ENCODE results near the gene CCDC102A. TPM values are rescaled to one million over a fixed set of nuclear protein-coding genes. Genes with fewer than 3 reads are reported as not detected.
"Not testable (repeated sequence)": the region's sequence is repeated elsewhere in the genome, so short reads cannot be mapped to it uniquely, and the experiment has no call there.

The CCDC102A gene
- total RNA-seq = 0.82 TPM

GRCh38 chr16:57536306-57537193 lies at the start of gene CCDC102A:
TSS of gene CCDC102A (minus strand) at chr16:57536571. CDS start at chr16:57529177, 7,394 bp downstream.
- DNase-seq (ENCODE audit: low spot score in 2 of 2) (no peak), FAIRE-seq (no peak)

- DNase-seq (ENCODE audit: low spot score in 2 of 2) (no peak), FAIRE-seq (no peak)
These were observed 48.8 kb upstream of the CCDC102A start for GRCh38 chr16:57585051-57585687.

- FAIRE-seq = no peak
- no peak for DNase-seq (ENCODE audit: low spot score in 2 of 2)
These were observed 42.9 kb upstream of the CCDC102A start for GRCh38 chr16:57579361-57579665.

- FAIRE-seq (no peak), DNase-seq (ENCODE audit: low spot score in 2 of 2) (no peak)
These were observed 42.4 kb upstream of the CCDC102A start for GRCh38 chr16:57578521-57579360.

- no peak for DNase-seq (ENCODE audit: low spot score in 2 of 2)
- FAIRE-seq = no peak
These were observed 41.4 kb upstream of the CCDC102A start for GRCh38 chr16:57577691-57578224.

DNA sequence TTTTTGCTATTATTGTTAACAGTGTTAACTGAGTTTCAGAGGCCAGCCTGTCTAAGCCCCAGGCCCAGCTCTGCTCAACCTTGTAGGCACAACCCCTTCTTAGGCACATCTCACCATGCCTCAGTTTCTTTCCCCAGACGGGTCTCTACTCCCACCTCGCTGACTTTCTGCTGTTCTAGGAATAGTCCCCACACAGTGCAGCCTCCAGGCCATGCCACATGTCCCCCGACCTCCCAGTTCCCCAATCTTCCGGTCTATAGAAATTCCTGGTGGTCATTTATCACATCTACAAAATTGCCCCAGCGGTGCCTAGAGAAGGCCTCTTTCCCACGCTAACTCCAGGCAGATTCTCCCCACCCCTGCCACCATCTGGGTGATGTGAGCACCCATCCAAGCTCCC lies 40.8 kb upstream of the CCDC102A start:
- DNase-seq (ENCODE audit: low spot score in 2 of 2) = no peak

DNA sequence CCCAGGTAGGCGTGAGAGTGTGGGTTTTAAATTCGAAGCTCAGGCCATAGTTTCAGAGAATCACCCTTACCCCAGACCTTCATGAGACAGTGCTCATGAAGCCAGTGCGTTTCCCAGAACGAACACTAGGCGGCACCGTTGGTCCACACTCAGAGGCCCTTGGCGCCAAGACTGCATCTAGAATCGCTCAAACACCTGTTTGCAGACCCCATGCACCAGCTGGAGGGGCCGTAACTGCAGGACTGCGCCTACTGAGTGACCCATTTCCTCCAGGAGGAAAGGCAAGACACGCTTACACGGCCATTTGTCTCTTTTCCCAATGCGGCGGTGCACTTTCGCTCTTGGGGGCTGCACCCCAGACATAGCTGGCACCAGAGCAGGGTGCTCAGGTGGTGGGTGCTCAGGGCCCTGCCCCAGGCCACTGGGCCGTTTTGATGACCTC lies 40.1 kb upstream of the CCDC102A start:
- DNase-seq (ENCODE audit: low spot score in 2 of 2) = peak; percentile 72 to 80
- no peak for FAIRE-seq

More for the DNA sequence above, 40.8 kb upstream of the CCDC102A start:
- FAIRE-seq = no peak

- no peak for FAIRE-seq
- DNase-seq (ENCODE audit: low spot score in 2 of 2) = peak in 1 of 2 donors; percentile 3
These were observed 39.3 kb upstream of the CCDC102A start for GRCh38 chr16:57575468-57576277.

GRCh38 chr16:57574646-57575467 lies 38.5 kb upstream of the CCDC102A start:
- no peak for FAIRE-seq
- DNase-seq (ENCODE audit: low spot score in 2 of 2) = peak in 1 of 2 donors; percentile 4

DNA sequence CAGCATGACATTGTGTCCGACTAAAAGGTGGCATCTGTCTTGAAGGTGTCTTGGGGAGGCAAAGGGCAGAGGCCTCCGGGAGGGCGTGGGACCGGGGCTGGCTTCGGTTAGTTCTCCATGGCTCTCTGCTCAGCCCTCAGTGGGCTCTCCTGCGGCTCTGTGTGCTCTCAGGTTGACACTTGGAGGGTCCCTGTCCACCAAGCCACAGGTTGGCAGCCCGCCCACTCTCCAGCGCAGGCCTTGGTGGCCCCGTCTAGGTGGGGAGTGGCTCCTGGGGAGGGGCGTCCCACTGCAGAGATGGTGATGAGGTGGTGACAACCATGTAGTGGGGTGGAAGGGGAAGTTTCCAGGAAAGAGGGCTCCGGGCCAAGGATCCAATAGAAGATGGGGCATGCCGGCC lies 37.7 kb upstream of the CCDC102A start:
- FAIRE-seq = no peak

GRCh38 chr16:57572978-57573728 lies 36.8 kb upstream of the CCDC102A start:
- no peak for FAIRE-seq

More for the DNA sequence above, 37.7 kb upstream of the CCDC102A start:
- DNase-seq (ENCODE audit: low spot score in 2 of 2) = no peak

DNA sequence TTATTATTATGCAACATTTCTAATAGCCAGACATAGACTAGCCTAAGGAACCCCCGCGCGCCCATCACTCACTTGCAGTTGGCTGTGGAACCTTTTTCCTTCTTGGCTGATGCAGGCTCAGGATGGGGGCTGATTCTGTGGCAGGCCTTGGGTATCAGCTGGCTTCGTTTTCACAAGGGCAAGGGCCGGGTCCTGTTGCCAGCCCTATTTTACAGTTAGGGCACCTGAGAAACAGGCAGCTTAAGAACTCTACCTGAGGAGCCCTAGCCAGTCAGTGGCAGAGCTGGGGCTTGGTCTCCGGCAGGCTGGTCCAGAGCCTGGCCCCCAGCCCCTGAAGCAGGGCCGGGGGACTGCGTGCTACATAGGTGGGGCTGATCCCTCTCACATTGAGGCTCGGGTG lies 34.7 kb upstream of the CCDC102A start:
- FAIRE-seq = no peak
- no peak for DNase-seq (ENCODE audit: low spot score in 2 of 2)

More at GRCh38 chr16:57572978-57573728, 36.8 kb upstream of the CCDC102A start:
- DNase-seq (ENCODE audit: low spot score in 2 of 2) = no peak

- DNase-seq (ENCODE audit: low spot score in 2 of 2) (no peak), FAIRE-seq (no peak)
These were observed 34.1 kb upstream of the CCDC102A start for GRCh38 chr16:57570301-57571070.

- DNase-seq (ENCODE audit: low spot score in 2 of 2) (no peak), FAIRE-seq (no peak)
These were observed 33.1 kb upstream of the CCDC102A start for GRCh38 chr16:57569306-57569946.

DNA sequence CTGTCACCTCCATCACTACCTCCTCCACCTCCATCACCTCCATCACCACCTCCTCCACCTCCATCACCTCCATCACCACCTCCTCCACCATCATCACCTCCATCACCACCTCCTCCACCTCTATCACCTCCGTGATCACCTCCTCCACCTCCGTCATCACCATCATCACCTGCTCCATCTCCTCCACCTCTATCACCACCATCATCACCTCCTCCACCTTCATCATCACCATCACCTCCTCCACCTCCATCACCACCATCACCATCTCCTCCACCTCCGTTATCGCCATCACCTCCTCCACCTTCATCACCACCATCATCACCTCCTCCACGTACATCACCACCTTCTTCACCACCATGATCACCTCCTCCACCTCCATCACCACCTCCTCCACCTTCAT lies 32.4 kb upstream of the CCDC102A start:
- not testable (repeated sequence) for FAIRE-seq; DNase-seq (ENCODE audit: low spot score in 2 of 2)

DNA sequence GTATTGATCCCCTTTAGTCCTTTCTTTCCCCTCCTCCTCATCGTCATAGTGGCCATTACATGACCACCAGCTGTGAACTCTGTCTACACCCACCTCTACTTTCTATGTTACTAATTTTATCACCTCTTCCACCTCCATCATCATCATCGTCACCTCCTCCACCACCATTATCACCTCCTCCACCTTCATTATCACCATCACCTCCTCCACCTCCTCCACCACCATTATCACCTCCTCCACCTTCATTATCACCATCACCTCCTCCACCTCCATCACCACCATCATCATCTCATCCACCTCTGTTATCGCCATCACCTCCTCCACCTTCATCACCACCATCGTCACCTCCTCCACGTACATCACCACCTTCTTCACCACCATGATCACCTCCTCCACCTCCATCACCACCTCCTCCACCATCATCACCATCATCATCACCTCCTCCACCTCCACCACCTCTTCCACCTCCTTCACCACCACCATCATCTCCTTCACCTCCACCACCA lies 31.9 kb upstream of the CCDC102A start:
- DNase-seq (ENCODE audit: low spot score in 2 of 2) = no peak
- no peak for FAIRE-seq

GRCh38 chr16:57567691-57568090 lies 31.3 kb upstream of the CCDC102A start:
- FAIRE-seq (no peak), DNase-seq (ENCODE audit: low spot score in 2 of 2) (no peak)

Data from frontal cortex (tissue), 4 donors.